OCI-LY7 (cell line): ENCODE results near the gene SERPING1. TPM values are rescaled to one million over a fixed set of nuclear protein-coding genes. Genes with fewer than 3 reads are reported as not detected.

ENCODE experiments used
- Bru-seq: library from RNA; stranded (reverse); fragments of 400-500 nt; gene quantifications from one replicate; lab custom pipeline; 2021; lab: Mats Ljungman, UMichigan
- BruChase-seq, 2 experiments: library from RNA; stranded (reverse); fragments of 400-500 nt; gene quantifications; one replicate each; lab custom pipeline; 2021; lab: Mats Ljungman, UMichigan
- BruUV-seq: library from RNA; stranded (reverse); fragments of 400-500 nt; replicated peaks from 2 replicates; lab custom pipeline; 2021; lab: Mats Ljungman, UMichigan
- CTCF ChIA-PET: fragments of 300-600 bp; sonication (Branson Sonifier 250); formaldehyde crosslinking; loops from one replicate; lab custom pipeline; 2022; ENCODE audit warnings: antibody characterized with exemption; ENCODE audit not compliant: unreplicated experiment; lab: Charles Lee
- POLR2A ChIA-PET: fragments of 300-600 bp; sonication (Branson Sonifier 250); formaldehyde crosslinking; loops from one replicate; lab custom pipeline; 2022; ENCODE audit warnings: antibody characterized with exemption; lab: Charles Lee
- DNase-seq: peaks from one replicate; pipeline ENCODE4 v3.0.0-alpha.2; 2015; ENCODE audit warnings: low spot score
- H2AFZ ChIP-seq: fragments of 200-600 bp; sonication (generic), shearing (Covaris generic); 2 replicates; pipeline ENCODE4 v1.6.1; 2014; ENCODE audit warnings: mild to moderate bottlenecking, antibody characterized with exemption, low read length, moderate library complexity
- H3K27ac ChIP-seq: fragments of 200-600 bp; sonication (generic); 2 replicates; pipeline ENCODE4 v1.5.1; 2014; ENCODE audit warnings: mixed run types, low read depth, mild to moderate bottlenecking, moderate library complexity, low read length, inconsistent platforms; ENCODE audit not compliant: poor library complexity, severe bottlenecking
- H3K36me3 ChIP-seq: fragments of 200-600 bp; sonication (generic); 2 replicates; pipeline ENCODE4 v1.6.1; 2014; ENCODE audit warnings: mild to moderate bottlenecking, antibody characterized with exemption, low read length, moderate library complexity, mixed read lengths; ENCODE audit not compliant: insufficient read depth
- H3K4me1 ChIP-seq: fragments of 200-600 bp; sonication (generic); 2 replicates; pipeline ENCODE4 v1.5.1; 2014; ENCODE audit warnings: mild to moderate bottlenecking, low read length; ENCODE audit not compliant: insufficient read depth, poor library complexity, severe bottlenecking
- H3K4me2 ChIP-seq: fragments of 200-600 bp; sonication (generic); 2 replicates; pipeline ENCODE4 v1.6.1; 2014; ENCODE audit warnings: mild to moderate bottlenecking, low read length
- H3K4me3 ChIP-seq: fragments of 200-600 bp; sonication (generic); 2 replicates; pipeline ENCODE4 v1.5.1; 2014; ENCODE audit warnings: mild to moderate bottlenecking, low read depth, low read length; ENCODE audit not compliant: poor library complexity, severe bottlenecking
- H3K79me2 ChIP-seq: fragments of 200-600 bp; sonication (generic); 2 replicates; pipeline ENCODE4 v1.6.1; 2016; ENCODE audit warnings: low read depth, mild to moderate bottlenecking, low read length, moderate library complexity, mixed read lengths; ENCODE audit not compliant: insufficient read depth
- H3K9me2 ChIP-seq: fragments of 200-600 bp; sonication (generic); 2 replicates; pipeline ENCODE4 v1.6.1; 2016; ENCODE audit warnings: mild to moderate bottlenecking, low read length, mixed read lengths; ENCODE audit not compliant: insufficient read depth
- H3K9me3 ChIP-seq: fragments of 200-600 bp; sonication (generic); 2 replicates; pipeline ENCODE4 v1.6.1; 2014; ENCODE audit warnings: mild to moderate bottlenecking, mixed run types, low read length, mixed read lengths
- H4K20me1 ChIP-seq: fragments of 200-600 bp; sonication (generic); 2 replicates; pipeline ENCODE4 v1.6.1; 2014; ENCODE audit warnings: mild to moderate bottlenecking, antibody characterized with exemption, low read length, moderate library complexity, mixed read lengths; ENCODE audit not compliant: insufficient read depth
- EZH2phosphoT487 ChIP-seq: fragments of 200-600 bp; sonication (generic); IDR thresholded peaks from 2 replicates; pipeline ENCODE4 v1.6.1; 2018; ENCODE audit warnings: low read depth, borderline replicate concordance, mild to moderate bottlenecking, mixed run types, antibody characterized with exemption, low read length, moderate library complexity, mixed read lengths
- intact Hi-C: fragments of 100-400 bp; cut with micrococcal nuclease; formaldehyde crosslinking; loops from one replicate; pipeline ENCODE4 v1.10.0; 2022; ENCODE audit not compliant: unreplicated experiment
- long read RNA-seq: library from polyadenylated mRNA; stranded (forward); transcript quantifications from one replicate; pipeline ENCODE4 v2.0.0, GENCODE V29; 2022
- total RNA-seq, 2 experiments: library from RNA; depleted of rRNA in 1 of 2; stranded (reverse); fragments of >200 nt in 1 of 2; shearing (Covaris generic) in 1 of 2; gene quantifications; 2 replicates each; pipeline ENCODE4 v1.2.3, GENCODE V29; 2014 to 2022
- TF ChIP-seq, protein P1 (sequence below): fragments of 200-600 bp; sonication (generic); conservative IDR thresholded peaks from 2 replicates; pipeline ENCODE4 v1.5.1; 2014; ENCODE audit warnings: mild to moderate bottlenecking, antibody characterized with exemption, low read length, moderate library complexity, mixed read lengths

SERPING1 gene
- total RNA-seq (2014; rRNA removed; shearing (Covaris generic)) = not detected in 2 replicates
- not detected in 2 replicates for total RNA-seq (2022)
- not detected for Bru-seq, nascent RNA
- not detected for BruChase-seq, experiment 1, labeled RNA remaining after a 6-hour chase
- percentile 7 among the genes with signal in this experiment for BruChase-seq, experiment 2, labeled RNA remaining after a 2-hour chase
- long read RNA-seq = 0 reads

DNA sequence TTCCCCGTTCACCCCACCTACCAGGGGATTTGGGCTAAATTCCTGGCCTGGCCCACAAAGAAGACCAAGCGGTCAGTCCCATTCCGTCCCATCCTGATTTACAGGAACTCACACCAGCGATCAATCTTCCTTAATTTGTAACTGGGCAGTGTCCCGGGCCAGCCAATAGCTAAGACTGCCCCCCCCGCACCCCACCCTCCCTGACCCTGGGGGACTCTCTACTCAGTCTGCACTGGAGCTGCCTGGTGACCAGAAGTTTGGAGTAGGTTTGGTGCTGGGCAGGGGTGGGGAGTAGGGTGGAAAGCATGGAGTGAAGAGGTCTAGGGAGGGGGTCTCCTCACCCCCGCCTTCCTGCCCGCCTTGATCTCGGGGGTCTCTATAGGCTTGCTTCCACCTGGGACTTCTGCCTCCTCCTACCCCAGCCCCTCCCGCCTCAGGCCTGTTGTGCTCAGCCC, at the start of gene SERPING1:
Gene SERPING1, plus strand, starts transcription at position 225 of the 455 bp plus-strand sequence. CDS start 586 bp downstream, outside the sequence.
- Histone ChIP-seq H2AFZ (no peak within 1 kb of the TSS), H4K20me1 (no peaks in the 10 kb centered on the region)

DNA sequence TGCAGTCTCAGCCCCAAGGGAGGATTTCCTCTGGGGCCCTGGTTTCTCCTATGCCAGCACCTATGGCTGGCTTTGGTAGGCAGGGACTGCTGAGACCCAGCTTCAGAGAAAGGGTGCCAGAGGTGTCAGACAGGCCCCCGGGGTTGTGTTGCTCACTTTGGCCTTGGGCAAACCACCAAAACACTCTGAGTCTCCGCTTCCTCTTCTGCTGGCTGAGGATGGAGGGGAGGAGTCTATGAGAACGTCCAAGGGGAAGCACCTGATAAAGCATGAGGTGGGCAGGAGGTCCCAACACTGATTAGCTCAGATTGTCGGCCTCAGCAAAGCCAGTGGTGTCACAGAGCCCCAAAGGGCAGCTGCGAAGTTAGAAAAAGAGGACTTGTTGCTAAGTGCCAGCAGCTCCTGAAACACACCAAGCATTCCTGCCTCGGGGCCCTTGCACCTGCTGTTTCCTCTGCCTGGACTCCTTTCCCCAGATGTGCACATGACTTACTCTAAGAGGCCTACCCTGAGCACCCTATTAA, 49.6 kb upstream of the SERPING1 start:
- H2AFZ ChIP-seq = no peak overlapping the region
- H3K4me1 ChIP-seq = peaks cover 9% of the 10 kb centered on the region
- no peak overlapping the region for H3K4me3 ChIP-seq
- POLR2A ChIA-PET = interaction anchor here (0.7 kb wide), 1 partner anchor 10 kb away, joined by 3 read pairs; no protein-coding TSS in a partner anchor
- no peaks in the 10 kb centered on the region for H3K9me3 ChIP-seq
- DNase-seq = peak; percentile 29
- no TSS peak for BruUV-seq
- no peaks in the 10 kb centered on the region for H3K9me2 ChIP-seq
- H3K27ac ChIP-seq = no peak overlapping the region
- no peaks in the 10 kb centered on the region for H3K79me2 ChIP-seq
- TF ChIP-seq, protein P1, sequence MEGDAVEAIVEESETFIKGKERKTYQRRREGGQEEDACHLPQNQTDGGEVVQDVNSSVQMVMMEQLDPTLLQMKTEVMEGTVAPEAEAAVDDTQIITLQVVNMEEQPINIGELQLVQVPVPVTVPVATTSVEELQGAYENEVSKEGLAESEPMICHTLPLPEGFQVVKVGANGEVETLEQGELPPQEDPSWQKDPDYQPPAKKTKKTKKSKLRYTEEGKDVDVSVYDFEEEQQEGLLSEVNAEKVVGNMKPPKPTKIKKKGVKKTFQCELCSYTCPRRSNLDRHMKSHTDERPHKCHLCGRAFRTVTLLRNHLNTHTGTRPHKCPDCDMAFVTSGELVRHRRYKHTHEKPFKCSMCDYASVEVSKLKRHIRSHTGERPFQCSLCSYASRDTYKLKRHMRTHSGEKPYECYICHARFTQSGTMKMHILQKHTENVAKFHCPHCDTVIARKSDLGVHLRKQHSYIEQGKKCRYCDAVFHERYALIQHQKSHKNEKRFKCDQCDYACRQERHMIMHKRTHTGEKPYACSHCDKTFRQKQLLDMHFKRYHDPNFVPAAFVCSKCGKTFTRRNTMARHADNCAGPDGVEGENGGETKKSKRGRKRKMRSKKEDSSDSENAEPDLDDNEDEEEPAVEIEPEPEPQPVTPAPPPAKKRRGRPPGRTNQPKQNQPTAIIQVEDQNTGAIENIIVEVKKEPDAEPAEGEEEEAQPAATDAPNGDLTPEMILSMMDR = no peak
- no peak for TF ChIP-seq EZH2phosphoT487
- 0 out of 2 replicates have a peak overlapping the region, but pooled peaks have one; percentile 1 for H3K4me2 ChIP-seq
- CTCF ChIA-PET = no interaction called here
- intact Hi-C loops = no loop called here
- no peaks in the 10 kb centered on the region for H4K20me1 ChIP-seq
- peaks cover 28% of the 10 kb centered on the region for H3K36me3 ChIP-seq

More for the DNA sequence above, at the start of gene SERPING1:
- Histone ChIP-seq H3K9me2 (no peaks in the 10 kb centered on the region), H3K79me2 (no peaks in the 10 kb centered on the region), H3K27ac (no peak within 1 kb of the TSS), H3K9me3 (no peaks in the 10 kb centered on the region), H3K4me1 (no peaks in the 10 kb centered on the region), H3K4me2 (no peak within 1 kb of the TSS), H3K4me3 (no peak within 1 kb of the TSS), H3K36me3 (no peaks in the 10 kb centered on the region)
- no peak for TF ChIP-seq EZH2phosphoT487
- TF ChIP-seq, protein P1 = no peak
- no peak for DNase-seq
- BruUV-seq = no TSS peak
- POLR2A ChIA-PET = interaction anchor here (0.6 to 0.7 kb wide), 2 partner anchors 989 to 1063 kb away, joined by 4 read pairs; no protein-coding TSS in a partner anchor
- CTCF ChIA-PET = no interaction called here
- intact Hi-C loops = no loop called here

DNA sequence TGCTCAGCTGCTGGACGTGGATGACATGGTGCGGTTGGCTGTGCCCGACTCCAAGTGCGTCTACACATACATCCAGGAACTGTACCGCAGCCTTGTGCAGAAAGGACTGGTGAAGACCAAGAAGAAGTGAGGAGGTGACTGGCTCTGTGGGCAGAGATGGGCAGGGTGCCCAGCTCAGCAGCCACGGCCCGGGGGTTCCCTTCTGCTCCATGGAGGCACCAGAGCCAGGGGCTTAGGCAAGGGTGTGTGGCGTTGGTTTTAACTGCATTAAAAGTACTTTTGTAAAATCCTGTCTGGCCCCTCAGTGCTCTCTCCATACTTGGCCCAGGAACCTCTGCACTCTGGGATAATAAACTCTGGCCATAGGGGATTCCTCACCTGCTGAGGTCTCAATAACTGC, 47.5 kb upstream of the SERPING1 start:
- BruUV-seq = no TSS peak
- Histone ChIP-seq H3K9me3 (no peaks in the 10 kb centered on the region), H3K27ac (no peak overlapping the region), H3K36me3 (peaks cover 43% of the 10 kb centered on the region), H3K4me3 (no peak overlapping the region), H3K9me2 (no peaks in the 10 kb centered on the region), H2AFZ (no peak overlapping the region), H4K20me1 (no peaks in the 10 kb centered on the region), H3K79me2 (no peaks in the 10 kb centered on the region), H3K4me2 (no peak overlapping the region), H3K4me1 (peaks cover 9% of the 10 kb centered on the region)
- POLR2A ChIA-PET = no interaction called here
- no peak for TF ChIP-seq EZH2phosphoT487
- TF ChIP-seq, protein P1 = no peak
- no peak for DNase-seq
- intact Hi-C loops = no loop called here
- CTCF ChIA-PET = no interaction called here
